Measurements from ENCODE around the gene TNNT3. TPM values are rescaled to one million over a fixed set of nuclear protein-coding genes. Genes with fewer than 3 reads are reported as not detected.

Gene TNNT3
- total RNA-seq, 2 donors from 2014 or later, result 4.5 to 8.4 TPM

- WGBS, result 85% methylated on average over 13 of the region's 13 CpGs
- H3K27ac ChIP-seq, result no peak overlapping the region
Measured at GRCh38 chr11:1879342-1879940, 40.1 kb upstream of the TNNT3 start.

DNA sequence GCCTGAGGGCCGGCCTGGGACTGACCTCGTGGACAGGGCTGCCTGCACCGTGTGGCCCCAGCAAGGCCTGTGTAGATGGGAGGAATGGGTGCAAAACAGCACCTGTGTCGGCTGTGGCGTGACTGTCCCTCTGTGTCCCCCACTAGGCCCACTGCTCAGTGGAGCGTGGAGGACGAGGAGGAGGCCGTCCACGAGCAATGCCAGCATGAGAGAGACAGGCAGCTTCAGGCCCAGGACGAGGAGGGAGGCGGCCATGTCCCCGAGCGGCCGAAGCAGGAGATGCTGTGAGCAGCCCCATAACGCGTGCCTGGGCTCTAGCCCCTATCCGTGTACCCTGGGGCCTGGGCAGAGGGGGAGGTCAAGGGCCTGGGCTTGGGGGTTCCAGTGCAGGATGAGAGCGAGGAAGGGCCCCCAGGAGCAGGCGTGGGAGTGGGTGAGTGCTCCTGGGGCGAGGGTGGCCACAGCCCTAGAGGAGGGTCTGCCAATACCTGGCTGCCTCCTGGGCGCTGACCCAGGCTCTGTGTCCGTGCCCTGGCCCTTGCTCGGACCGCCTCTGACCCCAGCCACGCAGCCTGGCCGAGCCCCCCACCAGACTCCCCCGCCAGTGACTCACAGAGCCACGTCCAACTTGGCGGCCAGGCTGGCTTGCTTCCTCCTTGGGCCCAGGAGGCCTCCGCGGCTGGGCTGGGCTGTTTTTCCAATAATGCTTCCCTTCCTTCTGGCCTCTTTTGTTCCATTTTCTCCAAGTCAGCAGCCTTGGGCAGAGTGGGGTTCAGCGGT lies 39.4 kb upstream of the TNNT3 start:
- Histone ChIP-seq H3K4me3 (no peak overlapping the region), H3K36me3 (no peaks in the 10 kb centered on the region), H3K4me1 (replicated peaks) (no peaks in the 10 kb centered on the region), H3K27me3 (replicated peaks; ENCODE audit: insufficient read depth) (no peaks in the 10 kb centered on the region), H3K9me3 (no peaks in the 10 kb centered on the region), H3K27ac (no peak overlapping the region)
- DNase-seq (ENCODE audit: low spot score), result no peak
- TF ChIP-seq POLR2AphosphoS5 (IDR thresholded peaks at IDR 0.05) (no peak), POLR2A (IDR thresholded peaks at IDR 0.05) (no peak), CTCF (IDR thresholded peaks at IDR 0.05) (no peak)
- WGBS, result 80% methylated on average over 32 of the region's 32 CpGs
- intact Hi-C loops (cut with DNase I), result loop anchor here (5.0 kb wide), 3 partner anchors 37 to 272 kb away; partner anchors contain the start of genes TNNI2 and TNNT3

More at GRCh38 chr11:1879342-1879940, 40.1 kb upstream of the TNNT3 start:
- Histone ChIP-seq H3K27me3 (replicated peaks; ENCODE audit: insufficient read depth) (no peaks in the 10 kb centered on the region), H3K9me3 (no peaks in the 10 kb centered on the region), H3K4me3 (no peak overlapping the region), H3K4me1 (replicated peaks) (no peaks in the 10 kb centered on the region), H3K36me3 (no peaks in the 10 kb centered on the region)
- intact Hi-C loops (cut with DNase I), result no loop called here
- TF ChIP-seq CTCF (IDR thresholded peaks at IDR 0.05) (no peak), POLR2A (IDR thresholded peaks at IDR 0.05) (no peak), POLR2AphosphoS5 (IDR thresholded peaks at IDR 0.05) (no peak)
- DNase-seq (ENCODE audit: low spot score), result no peak

- H3K27me3 ChIP-seq (replicated peaks; ENCODE audit: insufficient read depth), result no peaks in the 10 kb centered on the region
- H3K27ac ChIP-seq, result no peak overlapping the region
- WGBS, result 89% methylated on average over 9 of the region's 9 CpGs
- H3K4me1 ChIP-seq (replicated peaks), result no peaks in the 10 kb centered on the region
- no peak overlapping the region for H3K4me3 ChIP-seq
- DNase-seq (ENCODE audit: low spot score), result no peak
- no peaks in the 10 kb centered on the region for H3K36me3 ChIP-seq
- no peak for TF ChIP-seq POLR2A (IDR thresholded peaks at IDR 0.05)
- TF ChIP-seq CTCF (IDR thresholded peaks at IDR 0.05), result no peak
- no peak for TF ChIP-seq POLR2AphosphoS5 (IDR thresholded peaks at IDR 0.05)
- no peaks in the 10 kb centered on the region for H3K9me3 ChIP-seq
- intact Hi-C loops (cut with DNase I), result loop anchor here (5.0 kb wide), 3 partner anchors 36 to 271 kb away; partner anchors contain the start of genes TNNI2 and TNNT3
Measured at GRCh38 chr11:1880746-1881441, 38.6 kb upstream of the TNNT3 start.

DNA sequence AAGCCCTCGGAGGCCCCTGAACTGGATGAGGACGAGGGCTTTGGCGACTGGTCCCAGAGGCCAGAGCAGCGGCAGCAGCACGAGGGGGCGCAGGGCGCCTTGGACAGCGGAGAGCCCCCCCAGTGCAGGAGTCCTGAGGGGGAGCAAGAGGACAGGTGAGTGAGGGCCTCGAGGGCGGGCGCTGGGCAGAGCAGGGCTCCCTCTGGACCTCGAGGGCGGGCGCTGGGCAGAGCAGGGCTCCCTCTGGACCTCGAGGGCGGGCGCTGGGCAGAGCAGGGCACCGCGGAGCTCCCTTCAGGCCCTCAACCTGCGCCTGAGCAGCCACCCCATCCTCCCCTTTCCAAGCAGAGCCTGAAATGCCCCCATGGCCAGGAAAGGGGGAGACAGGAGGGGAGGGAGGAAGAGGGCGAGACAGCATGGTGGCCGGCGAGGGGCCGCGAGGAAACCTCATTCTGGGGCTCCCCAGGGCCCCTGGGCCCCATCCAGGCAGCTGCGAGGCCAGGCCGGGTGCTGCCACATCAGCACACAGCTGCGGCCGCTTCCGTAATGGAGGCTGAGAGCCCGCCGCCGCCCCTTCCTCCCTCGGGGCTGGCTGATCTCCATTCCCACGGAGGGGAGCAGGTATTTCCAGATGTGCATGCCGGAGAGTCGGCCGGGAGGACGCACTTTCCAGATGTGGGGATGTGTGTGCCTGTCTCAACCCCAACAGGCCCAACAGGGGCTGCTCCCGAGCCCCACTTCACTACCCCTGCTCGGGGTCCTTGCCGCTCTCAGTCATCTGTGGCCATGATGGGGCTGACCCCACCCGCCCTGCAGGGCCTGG lies 37.9 kb upstream of the TNNT3 start:
- intact Hi-C loops (cut with DNase I), result loop anchor here (5.0 kb wide), 3 partner anchors 36 to 271 kb away; partner anchors contain the start of genes TNNI2 and TNNT3
- H3K4me1 ChIP-seq (replicated peaks), result no peaks in the 10 kb centered on the region
- H3K27me3 ChIP-seq (replicated peaks; ENCODE audit: insufficient read depth), result no peaks in the 10 kb centered on the region
- WGBS, result 80% methylated on average over 38 of the region's 43 CpGs
- no peaks in the 10 kb centered on the region for H3K9me3 ChIP-seq
- TF ChIP-seq POLR2AphosphoS5 (IDR thresholded peaks at IDR 0.05) (no peak), CTCF (IDR thresholded peaks at IDR 0.05) (no peak), POLR2A (IDR thresholded peaks at IDR 0.05) (no peak)
- no peak overlapping the region for H3K4me3 ChIP-seq
- H3K27ac ChIP-seq, result no peak overlapping the region
- H3K36me3 ChIP-seq, result no peaks in the 10 kb centered on the region
- DNase-seq (ENCODE audit: low spot score), result no peak

All from prostate gland (tissue), 2 donors.